Measurements from ENCODE around the gene FGD4. TPM values are rescaled to one million over a fixed set of nuclear protein-coding genes. Genes with fewer than 3 reads are reported as not detected.

Gene FGD4
- total and polyA plus RNA-seq, 8 donors = 5.5 to 138 (median 80.8) TPM

GRCh38 chr12:32535288-32535999 is 136.1 kb downstream of the FGD4 start:
- Histone ChIP-seq H3K9me3 (no peaks in the 10 kb centered on the region), H3K4me3 (peak overlapping the region; percentile 36 to 48 (median 38)), H3K27ac (peak overlapping the region; percentile 35 to 89 (median 83)), H3K36me3 (no peaks in the 10 kb centered on the region), H3K27me3 (no peaks in the 10 kb centered on the region), H3K4me1 (peaks cover 51 to 96% (median 73%) of the 10 kb centered on the region in 4 donors)
- intact Hi-C loops (cut with DNase I; ENCODE audit: low total_unique reads) = no loop called here
- peak; percentile 88 for DNase-seq
- WGBS, 5 donors = 1 to 2% (median 1%) methylated on average over 6 of the region's 6 CpGs
- TF ChIP-seq EP300 (IDR thresholded peaks at IDR 0.05) = no peak
- TF ChIP-seq CTCF (IDR thresholded peaks at IDR 0.05) = no peak
- TF ChIP-seq POLR2AphosphoS5 (IDR thresholded peaks at IDR 0.05) = peak in 2 of 3 donors; percentile 41 to 72

GRCh38 chr12:32536000-32536345 is 136.6 kb downstream of the FGD4 start:
- Histone ChIP-seq H3K4me3 (peak overlapping the region; percentile 36 to 48 (median 38)), H3K36me3 (no peaks in the 10 kb centered on the region), H3K4me1 (peaks cover 56 to 99% (median 77%) of the 10 kb centered on the region in 4 donors), H3K27me3 (no peaks in the 10 kb centered on the region), H3K9me3 (no peaks in the 10 kb centered on the region), H3K27ac (peak overlapping the region in 4 of 5 donors; percentile 78 to 89 (median 83))
- TF ChIP-seq CTCF (IDR thresholded peaks at IDR 0.05) = no peak
- intact Hi-C loops (cut with DNase I; ENCODE audit: low total_unique reads) = no loop called here
- WGBS, 5 donors = 17 to 39% (median 32%) methylated on average over 1 of the region's 1 CpG
- no peak for DNase-seq

- DNase-seq = peak in 1 of 2 donors; percentile 41
- Histone ChIP-seq H3K4me3 (no peak overlapping the region), H3K36me3 (no peaks in the 10 kb centered on the region), H3K4me1 (peaks cover 63 to 100% (median 82%) of the 10 kb centered on the region in 4 donors), H3K9me3 (no peaks in the 10 kb centered on the region), H3K27me3 (no peaks in the 10 kb centered on the region), H3K27ac (peak overlapping the region in 4 of 5 donors; percentile 28 to 72 (median 58))
- intact Hi-C loops (cut with DNase I; ENCODE audit: low total_unique reads) = no loop called here
- WGBS, 5 donors = 17 to 30% (median 19%) methylated on average over 3 of the region's 3 CpGs
- TF ChIP-seq EP300 (IDR thresholded peaks at IDR 0.05) (no peak), CTCF (IDR thresholded peaks at IDR 0.05) (no peak), POLR2AphosphoS5 (IDR thresholded peaks at IDR 0.05) (no peak), POLR2A (IDR thresholded peaks at IDR 0.05) (no peak)
Measured at GRCh38 chr12:32541754-32542374, 142.5 kb downstream of the FGD4 start.

- intact Hi-C loops (cut with DNase I; ENCODE audit: low total_unique reads) = no loop called here
- Histone ChIP-seq H3K4me3 (no peak overlapping the region), H3K27me3 (no peaks in the 10 kb centered on the region), H3K36me3 (no peaks in the 10 kb centered on the region), H3K9me3 (no peaks in the 10 kb centered on the region), H3K27ac (peak overlapping the region; percentile 28 to 72 (median 46)), H3K4me1 (peaks cover 55 to 100% (median 79%) of the 10 kb centered on the region in 4 donors)
- WGBS, 5 donors = 46 to 65% (median 57%) methylated on average over 6 of the region's 6 CpGs
- TF ChIP-seq POLR2AphosphoS5 (IDR thresholded peaks at IDR 0.05) = no peak
- TF ChIP-seq POLR2A (IDR thresholded peaks at IDR 0.05) = no peak
- no peak for TF ChIP-seq EP300 (IDR thresholded peaks at IDR 0.05)
- TF ChIP-seq CTCF (IDR thresholded peaks at IDR 0.05) = no peak
- DNase-seq = no peak
Measured at GRCh38 chr12:32542428-32543229, 143.3 kb downstream of the FGD4 start.
